ENCODE data around the gene IL12RB2.

DNA sequence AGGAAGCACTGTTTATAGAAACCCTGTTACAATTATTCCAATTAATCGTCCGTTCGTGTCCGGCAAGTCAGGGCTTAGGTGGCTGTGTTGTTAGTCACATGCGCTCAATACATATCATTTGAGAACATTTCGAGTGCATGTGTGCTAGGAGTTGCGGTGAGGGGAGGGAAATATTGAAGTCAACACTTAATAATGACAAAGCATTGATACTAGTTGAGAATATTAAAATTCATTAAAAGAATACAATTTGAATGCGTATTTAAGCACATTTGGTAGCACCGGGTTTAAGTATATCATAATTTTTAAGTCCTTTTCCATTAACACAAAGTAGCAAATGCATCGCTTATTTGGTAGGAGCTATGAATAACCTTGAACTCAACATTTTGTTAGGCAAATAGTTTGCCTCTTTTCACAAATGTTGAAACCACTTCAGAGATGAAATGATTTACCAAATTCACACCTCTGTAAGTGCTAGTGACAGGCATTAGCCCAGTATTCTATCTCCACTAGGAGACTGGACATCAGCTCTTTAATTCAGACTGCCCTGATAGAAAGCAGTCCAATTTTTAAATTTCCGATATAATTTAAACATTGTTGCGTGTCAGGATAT lies 123.6 kb downstream of the IL12RB2 start:
- no peak for TF ChIP-seq YY1 (IDR thresholded peaks at IDR 0.05; ENCODE audit: insufficient read depth, insufficient read length)
- TF ChIP-seq ZNF274 (IDR thresholded peaks at IDR 0.05; ENCODE audit: low read depth, low read length) = no peak

Data from NT2/D1 (cell line).